ENCODE measurements around the gene PPP1R14D.

The PPP1R14D gene

DNA sequence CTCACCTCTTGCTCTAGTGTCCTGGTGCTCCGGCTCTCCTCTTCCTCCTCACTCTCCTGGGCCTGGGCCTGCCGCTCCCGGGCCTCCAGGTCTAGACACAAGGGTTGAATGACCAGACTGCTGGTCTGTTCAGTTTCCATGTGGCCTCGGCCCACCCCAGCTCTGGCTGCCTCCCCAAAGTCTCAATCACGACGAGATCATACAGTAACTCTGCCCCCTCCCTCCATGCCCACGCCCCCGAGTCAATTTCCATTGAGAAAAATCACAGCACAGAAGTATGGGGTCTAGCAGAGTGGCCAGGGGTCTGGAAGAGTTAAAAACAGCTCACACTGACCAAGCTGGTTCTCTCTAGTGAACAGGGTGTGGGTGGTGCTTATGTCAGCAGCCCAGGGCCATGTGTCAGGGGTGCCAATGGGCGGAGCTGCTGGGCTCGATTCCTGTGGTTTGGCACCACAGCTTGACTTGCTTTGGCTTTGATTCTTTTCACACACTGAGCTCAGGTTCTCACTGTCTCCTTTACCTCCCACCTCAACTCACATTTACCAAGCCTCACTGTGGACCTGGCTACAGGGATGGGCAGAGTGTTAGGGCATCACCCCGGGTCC is 51.9 kb downstream of the PPP1R14D start:
- peak; percentile 74 for DNase-seq

DNA sequence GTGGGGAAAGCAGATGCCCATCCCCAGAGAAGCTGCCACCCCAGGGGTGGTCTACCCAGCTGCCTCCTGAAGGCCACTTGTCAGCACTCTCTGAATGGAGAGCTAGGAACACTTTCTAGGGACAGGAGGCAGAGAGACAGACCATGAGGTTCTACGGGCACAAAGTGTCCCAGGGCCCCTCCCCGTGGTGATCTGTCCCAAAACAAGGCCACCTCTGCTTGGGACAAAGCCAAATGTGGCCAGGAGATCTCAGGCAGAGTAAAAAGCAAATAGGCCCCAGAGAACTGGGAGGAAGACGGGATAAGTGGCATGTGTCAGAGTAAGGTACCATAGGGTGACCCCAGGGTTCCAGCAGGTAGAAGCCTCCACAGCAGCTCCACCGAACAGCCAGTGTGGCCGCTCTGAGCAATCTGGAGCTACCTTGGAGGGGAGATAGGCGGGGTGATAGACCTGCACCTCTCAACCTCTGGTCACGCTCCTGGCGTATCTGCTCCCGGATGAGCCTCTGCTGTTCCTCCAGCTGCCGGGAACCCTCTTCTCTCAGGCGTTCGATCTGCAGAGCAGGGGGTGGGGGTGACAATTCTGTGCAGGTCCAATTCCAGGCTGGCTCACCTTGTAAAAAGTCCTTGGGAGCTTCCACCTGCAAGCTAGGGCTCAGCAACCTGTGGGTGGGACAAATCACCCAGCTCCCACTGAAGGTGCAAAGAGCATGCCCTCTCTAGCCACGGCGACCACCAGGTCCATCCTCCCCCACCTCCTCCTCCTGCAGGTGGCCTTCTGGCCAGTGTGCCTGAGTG is 52.6 kb downstream of the PPP1R14D start:
- DNase-seq, result no peak

DNA sequence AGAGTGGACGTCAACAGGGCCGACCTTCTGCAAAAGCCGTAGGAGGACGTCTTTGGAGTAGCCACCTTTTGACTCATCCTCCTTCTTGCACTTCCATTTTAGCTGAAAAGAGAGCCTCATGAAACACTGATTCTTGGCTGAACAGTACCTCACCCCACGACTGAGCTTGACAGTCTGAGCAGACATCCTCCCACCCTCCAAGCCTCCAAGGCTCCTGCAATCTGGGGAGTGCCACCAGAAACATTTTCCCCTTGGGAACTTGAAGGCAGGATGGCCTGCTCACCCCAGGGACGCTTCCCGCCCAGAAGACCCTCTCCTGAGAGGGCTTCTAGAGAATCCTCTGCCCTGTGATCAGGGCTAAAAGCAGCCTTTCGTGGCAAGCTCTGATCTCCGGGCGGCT is 53.5 kb downstream of the PPP1R14D start:
- DNase-seq, result no peak

- DNase-seq, result no peak
Measured at GRCh38 chr15:40773902-40774301, 54.6 kb downstream of the PPP1R14D start.

DNA sequence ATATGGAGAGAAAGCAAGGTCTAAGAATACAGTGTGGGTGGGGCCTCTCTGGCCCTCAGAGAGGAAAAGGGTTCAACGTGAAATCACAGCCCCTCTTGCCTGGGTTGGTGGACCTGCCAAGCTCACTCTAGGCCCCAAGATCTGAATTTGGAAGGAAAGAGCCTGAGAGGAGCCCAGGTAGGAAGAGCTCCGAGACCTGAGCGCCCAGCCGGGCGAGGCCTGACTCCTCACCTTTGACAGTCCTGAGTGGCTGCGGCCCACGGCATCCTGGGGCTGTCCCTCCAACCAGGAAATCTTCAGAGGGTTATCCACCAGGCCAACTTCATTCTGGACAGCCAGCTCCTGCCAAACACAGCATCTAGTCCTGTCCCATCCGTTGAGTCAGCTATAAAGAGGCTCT is 55.0 kb downstream of the PPP1R14D start:
- DNase-seq, result no peak

- DNase-seq, result no peak
Measured at GRCh38 chr15:40772014-40772413, 56.5 kb downstream of the PPP1R14D start.

DNA sequence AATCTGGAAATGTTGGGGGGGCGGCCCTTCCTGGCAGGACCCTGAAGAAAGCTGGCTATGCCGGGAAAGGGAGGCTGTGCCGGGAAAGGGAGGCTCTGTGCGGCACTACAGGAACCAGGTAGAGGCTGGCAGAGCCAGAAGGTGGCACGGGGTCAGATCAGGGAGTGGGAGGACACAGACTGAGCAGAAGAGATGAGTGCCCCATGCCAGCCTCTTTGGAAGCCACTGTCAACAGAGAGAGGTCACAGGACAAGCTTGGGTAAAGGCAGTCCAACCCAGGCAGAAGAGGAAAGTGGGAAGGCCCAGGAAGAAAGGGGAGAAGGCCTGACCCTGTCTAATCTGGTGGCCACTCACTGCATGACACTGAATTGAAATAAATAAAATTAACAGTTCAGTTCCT is 57.3 kb downstream of the PPP1R14D start:
- no peak for DNase-seq

- no peak for DNase-seq
Measured at GRCh38 chr15:40770147-40770721, 58.3 kb downstream of the PPP1R14D start.

DNA sequence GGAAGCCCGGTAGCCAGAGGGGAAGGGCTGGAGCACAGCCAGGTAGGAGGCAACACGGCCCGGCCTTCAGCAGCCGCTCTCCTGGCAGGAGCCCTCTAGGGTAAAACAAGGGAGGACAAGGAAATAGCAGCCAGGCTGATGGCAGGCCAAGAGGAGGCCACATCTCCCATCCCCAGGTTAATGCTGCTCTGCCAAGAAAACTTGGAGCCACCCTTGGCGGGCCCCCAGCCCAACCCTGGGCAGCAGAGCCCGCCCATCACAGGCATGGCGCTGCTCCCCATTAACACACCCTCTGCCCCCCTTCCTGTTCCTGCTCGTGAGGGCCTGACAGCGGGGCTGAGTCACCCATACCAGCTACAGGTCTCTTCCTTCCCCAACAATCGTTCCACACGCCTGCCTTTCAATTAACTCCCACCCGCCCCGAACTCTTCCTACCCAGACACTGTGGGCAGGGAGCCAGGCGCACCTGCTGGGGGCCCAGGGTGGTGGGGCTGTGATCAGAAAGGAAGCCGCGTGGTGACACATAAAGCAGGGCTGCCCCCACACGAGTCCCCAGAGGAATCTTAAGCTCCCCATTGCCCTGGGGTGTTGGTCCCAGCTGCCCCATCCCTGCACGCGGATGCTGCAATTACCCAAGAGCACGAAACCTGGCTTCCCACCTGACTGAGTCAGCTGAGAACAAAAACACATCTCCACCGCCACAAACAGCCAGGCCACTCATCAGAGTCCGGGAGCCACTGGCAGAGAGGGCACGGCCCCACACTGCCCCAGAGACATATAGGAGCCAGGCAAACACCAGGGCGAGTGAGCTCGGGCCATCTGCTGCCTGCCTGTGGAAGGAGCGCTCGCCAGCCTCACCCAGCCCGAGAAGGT is 59.0 kb downstream of the PPP1R14D start, which contains the start of gene C15orf62:
Gene C15orf62, plus strand, starts transcription at position 707 of the 873 bp plus-strand sequence. CDS start 516 bp downstream, outside the sequence.
- peak; percentile 76 for DNase-seq

DNA sequence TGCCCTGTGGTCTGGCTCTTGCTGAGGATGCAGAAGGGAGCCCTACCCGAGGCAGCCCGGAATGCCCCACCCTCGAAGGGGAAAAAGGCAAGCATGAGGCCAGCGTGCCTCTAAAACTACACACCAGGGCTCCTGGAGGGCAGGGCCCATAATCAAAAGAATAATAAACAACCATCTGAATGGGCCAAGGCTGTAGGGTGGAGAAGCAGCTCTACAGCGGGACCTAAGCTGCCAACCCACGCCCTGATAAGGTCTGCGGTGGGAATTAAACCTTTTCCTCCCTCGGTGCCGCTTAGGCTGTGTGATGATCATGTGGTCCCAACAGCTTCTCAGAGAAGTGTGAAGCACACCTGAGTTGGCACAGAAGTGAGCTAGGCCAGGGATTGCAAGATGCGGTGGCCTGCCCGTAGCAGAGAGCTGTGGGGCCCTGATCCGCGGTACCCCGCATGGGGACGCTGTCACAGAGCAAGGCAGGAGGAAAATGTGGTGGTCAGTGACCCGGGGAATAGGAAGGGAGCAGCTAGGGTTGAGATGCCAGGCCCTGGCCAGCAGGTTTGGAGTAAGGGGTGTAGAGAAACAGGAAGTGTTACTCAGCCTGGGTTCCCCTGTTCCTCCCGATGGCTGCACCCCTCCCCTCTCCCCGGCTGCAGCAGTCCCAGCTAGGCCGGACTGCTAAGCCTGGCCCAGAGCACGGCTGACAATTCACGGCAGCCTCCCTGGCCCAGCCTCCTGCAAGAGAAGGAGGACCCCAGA is 59.8 kb downstream of the PPP1R14D start:
- peak; percentile 69 for DNase-seq

- no peak for DNase-seq
Measured at GRCh38 chr15:40767838-40768500, 60.5 kb downstream of the PPP1R14D start.

- peak; percentile 42 for DNase-seq
Measured at GRCh38 chr15:40766906-40767837, 61.3 kb downstream of the PPP1R14D start.

DNA sequence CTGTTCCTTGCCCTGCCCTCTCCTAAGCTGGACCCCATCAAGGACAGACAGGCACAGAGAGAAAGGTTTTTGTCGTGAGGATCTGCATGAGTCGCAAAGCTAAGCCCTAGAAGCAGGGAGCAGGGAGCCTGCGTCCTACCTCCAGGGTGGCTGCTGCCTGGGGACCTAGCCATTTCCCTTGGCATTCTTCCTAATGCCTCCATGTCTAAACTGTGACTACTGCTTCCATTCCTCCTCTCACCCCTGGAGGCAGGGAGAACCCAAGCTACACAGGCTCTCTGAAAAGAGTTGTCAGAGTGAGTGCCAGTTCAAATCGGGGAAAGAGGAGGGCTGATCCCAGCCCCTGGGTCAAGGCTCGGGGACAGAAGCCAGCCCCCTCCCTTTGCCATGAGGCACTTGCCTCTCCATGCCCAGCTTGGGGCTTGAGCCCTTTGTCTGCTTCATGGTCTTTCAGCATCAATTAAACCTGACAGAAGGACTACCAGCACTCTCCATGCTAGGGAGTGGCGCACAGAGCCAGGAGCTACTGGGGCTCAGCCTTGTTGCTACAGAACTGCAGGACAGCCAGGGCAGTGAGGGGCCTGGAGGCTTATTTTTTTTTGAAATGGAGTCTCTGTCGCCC is 62.2 kb downstream of the PPP1R14D start:
- DNase-seq, result no peak

All from NCI-H226 (cell line).